Tibial nerve (tissue), 4 donors: ENCODE data around the gene EIF2A. TPM values are rescaled to one million over a fixed set of nuclear protein-coding genes. Genes with fewer than 3 reads are reported as not detected.

Experiments
- DNase-seq, 2 donors: peaks; one replicate each; pipeline ENCODE4 v3.0.0-alpha.2; 2019; ENCODE audit warnings: low spot score in 2 of 2
- H3K27ac ChIP-seq, 4 donors: fragments of 200-600 bp; sonication (generic) in 3 of 4; one replicate each; pipeline ENCODE4 v1.5.1; 2017 to 2019; ENCODE audit warnings: mild to moderate bottlenecking in 1 of 4
- H3K27me3 ChIP-seq, 2 donors: fragments of 200-600 bp; sonication (generic) in 1 of 2; one replicate each; pipeline versions ENCODE4 v1.5.1 to v1.6.0; 2017 to 2019
- H3K36me3 ChIP-seq, 3 donors: fragments of 200-600 bp; sonication (generic); one replicate each; pipeline ENCODE4 v1.5.1; 2018 to 2019
- H3K4me1 ChIP-seq, 4 donors: fragments of 200-600 bp; sonication (generic) in 3 of 4; one replicate each; pipeline ENCODE4 v1.5.1; 2017 to 2019
- H3K4me3 ChIP-seq, 4 donors: fragments of 200-600 bp; sonication (generic) in 3 of 4; one replicate each; pipeline ENCODE4 v1.5.1; 2017 to 2019; ENCODE audit warnings: mild to moderate bottlenecking in 1 of 4, moderate library complexity in 1 of 4
- H3K9me3 ChIP-seq, 4 donors: fragments of 200-600 bp; sonication (generic) in 3 of 4; one replicate each; pipeline ENCODE4 v1.5.1; 2017 to 2019
- EP300 ChIP-seq, 2 donors: sonication (generic); formaldehyde crosslinking; IDR thresholded peaks; one replicate each; pipeline ENCODE4 v1.6.1; 2017; ENCODE audit warnings: antibody characterized with exemption in 2 of 2, mild to moderate bottlenecking in 1 of 2
- POLR2A ChIP-seq, 2 donors: fragments of 450-650 bp; IDR thresholded peaks; one replicate each; pipeline ENCODE4 v1.6.1; 2017; ENCODE audit warnings: antibody characterized with exemption in 2 of 2, mild to moderate bottlenecking in 2 of 2, moderate library complexity in 2 of 2
- WGBS, 2 donors: methylation state at CpG; one replicate each; pipeline ENCODE4 v1.1.5; 2018; 5-methylcytosine and 5-hydroxymethylcytosine counted together
- total RNA-seq, 4 donors: library from RNA; depleted of rRNA; stranded (reverse); fragments of >200 nt; gene quantifications; one replicate each; pipeline ENCODE4 v1.1.0, GENCODE V29; 2016
- TF ChIP-seq, protein P1 (sequence below), 5 experiments: fragments of 200-600 bp in 3 of 5; fragments of 450-650 bp in 2 of 5; sonication (generic) in 3 of 5; IDR thresholded peaks; one replicate each; pipeline ENCODE4 v1.5.1; 2016 to 2019; ENCODE audit warnings: antibody characterized with exemption in 5 of 5, mild to moderate bottlenecking in 3 of 5, moderate library complexity in 2 of 5

The EIF2A gene
- total RNA-seq, 4 donors from 2014 or later: 84.7 to 103 (median 100) TPM

DNA sequence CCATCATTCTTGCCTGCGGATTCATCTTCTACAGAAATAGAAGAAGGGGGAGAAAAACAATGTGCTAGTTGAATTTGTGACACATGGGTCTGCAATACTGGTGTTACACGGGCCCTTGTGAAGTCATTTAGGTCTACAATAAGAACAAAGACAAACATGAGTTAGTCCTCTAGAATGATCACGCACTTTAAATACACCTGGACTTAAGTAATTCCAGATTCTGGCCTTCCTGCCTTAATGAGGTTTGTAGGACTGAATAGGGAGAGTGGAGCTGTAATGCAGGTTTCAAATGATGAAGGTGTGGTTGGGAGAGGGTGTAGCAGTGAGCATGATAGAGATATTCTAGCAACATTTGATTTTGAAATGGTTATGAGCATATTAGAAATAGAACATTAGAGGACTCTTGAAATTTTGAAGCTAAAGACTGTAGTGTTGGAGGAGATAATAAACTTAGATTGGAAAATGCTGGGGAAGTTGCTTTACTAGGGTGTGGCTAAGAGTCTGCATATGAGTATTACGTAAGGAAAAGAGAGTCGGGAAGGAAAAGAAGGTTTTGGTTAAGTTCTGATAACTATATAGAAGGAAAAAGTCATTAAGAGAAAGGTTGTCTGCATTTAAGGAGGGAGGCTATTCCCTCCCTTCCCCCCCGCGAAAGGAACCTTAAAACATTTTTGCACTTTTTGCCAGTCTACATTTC is 606 bp downstream of the EIF2A start:
- TF ChIP-seq POLR2A (IDR thresholded peaks at IDR 0.05): no peak
- Histone ChIP-seq H3K4me3 (peak overlapping the region; percentile 37 to 97 (median 91)), H3K27me3 (no peaks in the 10 kb centered on the region), H3K27ac (peak overlapping the region; percentile 62 to 100 (median 94)), H3K4me1 (peaks cover 4 to 72% (median 13%) of the 10 kb centered on the region in 4 donors), H3K9me3 (no peaks in the 10 kb centered on the region), H3K36me3 (peaks cover 0 to 4% (median 0%) of the 10 kb centered on the region in 3 donors)
- 19 to 23% methylated on average over 7 of the region's 7 CpGs for WGBS, 2 donors
- no peak for DNase-seq

DNA sequence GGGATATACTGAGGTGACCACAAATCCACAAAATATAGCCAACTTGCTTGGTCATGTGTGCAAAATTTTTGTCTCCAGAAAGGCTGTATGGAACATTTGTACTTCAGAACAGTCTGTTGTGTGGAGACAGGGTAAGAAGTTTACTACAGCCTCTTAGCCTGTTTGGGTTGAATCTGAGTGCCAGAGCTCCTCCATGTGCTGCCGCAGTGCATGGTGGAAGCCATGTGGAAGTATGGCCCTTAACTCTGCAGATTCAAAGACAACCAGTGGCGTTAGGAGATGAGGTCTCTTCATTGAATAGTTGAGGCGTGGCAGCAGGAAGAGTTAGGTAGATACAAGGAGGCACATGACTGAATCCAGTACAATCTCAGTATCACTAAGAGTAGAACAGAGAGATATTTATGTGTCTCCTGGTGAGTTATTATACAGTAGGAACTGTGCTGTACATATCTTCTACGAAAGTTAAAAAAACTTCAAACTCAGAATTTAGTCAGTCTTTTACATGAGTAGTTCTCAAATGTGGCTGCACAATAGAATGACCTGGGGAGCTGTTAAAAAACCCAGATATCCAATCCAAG is 9.4 kb downstream of the EIF2A start:
- H3K4me3 ChIP-seq: no peak overlapping the region
- TF ChIP-seq, protein P1, sequence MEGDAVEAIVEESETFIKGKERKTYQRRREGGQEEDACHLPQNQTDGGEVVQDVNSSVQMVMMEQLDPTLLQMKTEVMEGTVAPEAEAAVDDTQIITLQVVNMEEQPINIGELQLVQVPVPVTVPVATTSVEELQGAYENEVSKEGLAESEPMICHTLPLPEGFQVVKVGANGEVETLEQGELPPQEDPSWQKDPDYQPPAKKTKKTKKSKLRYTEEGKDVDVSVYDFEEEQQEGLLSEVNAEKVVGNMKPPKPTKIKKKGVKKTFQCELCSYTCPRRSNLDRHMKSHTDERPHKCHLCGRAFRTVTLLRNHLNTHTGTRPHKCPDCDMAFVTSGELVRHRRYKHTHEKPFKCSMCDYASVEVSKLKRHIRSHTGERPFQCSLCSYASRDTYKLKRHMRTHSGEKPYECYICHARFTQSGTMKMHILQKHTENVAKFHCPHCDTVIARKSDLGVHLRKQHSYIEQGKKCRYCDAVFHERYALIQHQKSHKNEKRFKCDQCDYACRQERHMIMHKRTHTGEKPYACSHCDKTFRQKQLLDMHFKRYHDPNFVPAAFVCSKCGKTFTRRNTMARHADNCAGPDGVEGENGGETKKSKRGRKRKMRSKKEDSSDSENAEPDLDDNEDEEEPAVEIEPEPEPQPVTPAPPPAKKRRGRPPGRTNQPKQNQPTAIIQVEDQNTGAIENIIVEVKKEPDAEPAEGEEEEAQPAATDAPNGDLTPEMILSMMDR (IDR thresholded peaks at IDR 0.05): no peak
- TF ChIP-seq EP300 (IDR thresholded peaks at IDR 0.05) (no peak), POLR2A (IDR thresholded peaks at IDR 0.05) (no peak)
- H3K27me3 ChIP-seq: no peaks in the 10 kb centered on the region
- no peak overlapping the region for H3K27ac ChIP-seq
- no peak for DNase-seq
- H3K9me3 ChIP-seq: no peaks in the 10 kb centered on the region
- peaks cover 0 to 19% (median 0%) of the 10 kb centered on the region in 4 donors for H3K4me1 ChIP-seq
- peaks cover 0 to 41% (median 0%) of the 10 kb centered on the region in 3 donors for H3K36me3 ChIP-seq
- WGBS, 2 donors: 94% methylated on average over 4 of the region's 4 CpGs

DNA sequence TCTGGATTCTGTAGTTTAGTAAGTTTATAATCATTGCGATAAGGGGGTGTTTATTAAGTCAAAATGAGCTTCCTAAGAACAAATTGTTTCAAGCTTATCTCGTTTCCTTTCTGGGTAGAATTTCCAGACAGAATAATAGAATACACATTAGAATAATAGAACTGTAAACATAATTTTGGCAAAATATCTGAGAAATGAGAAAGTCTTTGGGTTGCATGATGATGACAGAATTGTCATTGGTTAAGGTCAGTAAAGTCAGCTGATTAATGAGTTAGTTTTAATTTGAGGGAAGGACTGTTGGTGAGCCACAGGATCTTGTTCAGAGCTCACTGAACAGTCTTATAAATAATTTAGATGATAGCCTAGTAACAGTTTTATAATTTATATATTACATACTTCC is 10.2 kb downstream of the EIF2A start:
- H3K9me3 ChIP-seq: no peaks in the 10 kb centered on the region
- peaks cover 0 to 49% (median 0%) of the 10 kb centered on the region in 3 donors for H3K36me3 ChIP-seq
- H3K4me3 ChIP-seq: no peak overlapping the region
- no peak overlapping the region for H3K27ac ChIP-seq
- 62 to 69% methylated on average over 2 of the region's 2 CpGs for WGBS, 2 donors
- peaks cover 0 to 18% (median 0%) of the 10 kb centered on the region in 4 donors for H3K4me1 ChIP-seq
- H3K27me3 ChIP-seq: no peaks in the 10 kb centered on the region
- TF ChIP-seq, protein P1 (IDR thresholded peaks at IDR 0.05): no peak
- TF ChIP-seq POLR2A (IDR thresholded peaks at IDR 0.05): no peak
- no peak for TF ChIP-seq EP300 (IDR thresholded peaks at IDR 0.05)
- no peak for DNase-seq

DNA sequence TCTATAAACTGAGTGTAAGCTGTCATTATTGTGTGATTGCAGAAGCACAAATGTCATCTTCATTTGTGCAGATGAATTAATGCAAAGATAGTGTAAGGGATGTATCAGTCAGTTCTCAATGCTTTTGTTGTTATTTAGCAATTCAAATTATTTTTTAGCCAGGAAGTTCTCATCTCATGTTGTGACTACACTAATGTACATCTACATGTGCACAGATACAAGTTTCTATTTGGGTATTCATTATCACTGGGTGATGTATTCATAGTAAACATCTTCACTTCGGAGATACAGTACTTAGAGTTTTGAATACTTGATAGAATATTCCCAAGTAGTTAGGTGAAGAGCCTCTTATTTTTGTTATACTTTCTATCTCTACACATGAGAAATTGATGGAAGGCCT is 11.1 kb downstream of the EIF2A start:
- TF ChIP-seq EP300 (IDR thresholded peaks at IDR 0.05) (no peak), POLR2A (IDR thresholded peaks at IDR 0.05) (no peak)
- TF ChIP-seq, protein P1 (IDR thresholded peaks at IDR 0.05): no peak
- H3K9me3 ChIP-seq: no peaks in the 10 kb centered on the region
- peaks cover 0 to 14% (median 0%) of the 10 kb centered on the region in 4 donors for H3K4me1 ChIP-seq
- no peak overlapping the region for H3K27ac ChIP-seq
- DNase-seq: no peak
- no peaks in the 10 kb centered on the region for H3K27me3 ChIP-seq
- 68 to 75% methylated on average over 1 of the region's 1 CpG for WGBS, 2 donors
- H3K36me3 ChIP-seq: peaks cover 0 to 44% (median 0%) of the 10 kb centered on the region in 3 donors
- H3K4me3 ChIP-seq: no peak overlapping the region

DNA sequence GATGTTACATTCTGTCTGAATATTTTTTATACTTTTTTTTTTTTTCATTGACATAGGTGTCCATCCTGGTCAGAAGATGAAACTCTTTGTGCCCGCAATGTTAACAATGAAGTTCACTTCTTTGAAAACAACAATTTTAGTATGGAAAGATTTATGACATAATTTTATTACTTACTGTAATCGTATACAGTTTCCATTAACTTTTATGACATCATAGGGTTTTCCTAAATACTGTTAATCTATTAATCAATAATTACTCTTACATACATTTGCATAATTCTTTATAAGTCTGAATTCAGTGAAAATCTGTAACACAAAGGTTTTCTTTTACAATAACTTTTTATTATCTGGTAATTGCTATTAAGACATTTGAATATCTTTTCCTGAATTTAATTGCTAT is 17.7 kb downstream of the EIF2A start:
- DNase-seq: no peak
- no peaks in the 10 kb centered on the region for H3K27me3 ChIP-seq
- H3K27ac ChIP-seq: no peak overlapping the region
- H3K9me3 ChIP-seq: no peaks in the 10 kb centered on the region
- H3K36me3 ChIP-seq: peaks cover 0 to 62% (median 0%) of the 10 kb centered on the region in 3 donors
- TF ChIP-seq, protein P1 (IDR thresholded peaks at IDR 0.05): no peak
- no peak for TF ChIP-seq POLR2A (IDR thresholded peaks at IDR 0.05)
- peaks cover 0 to 5% (median 0%) of the 10 kb centered on the region in 4 donors for H3K4me1 ChIP-seq
- 76 to 93% methylated on average over 2 of the region's 2 CpGs for WGBS, 2 donors
- H3K4me3 ChIP-seq: no peak overlapping the region
